HTR-8/SVneo (cell line): Measurements from ENCODE around the gene CLCC1.

Experiments
- DNase-seq: peaks from one replicate; pipeline ENCODE4 v3.0.0; 2011; ENCODE audit warnings: low spot score, mixed read lengths; ENCODE audit not compliant: insufficient read length
- FAIRE-seq: peaks from 2 replicates; lab custom pipeline; 2011; peaks lifted over from hg19 to GRCh38; lab: Jason Lieb, UNC

Gene CLCC1

GRCh38 chr1:108925920-108926319 is 37.4 kb downstream of the CLCC1 start:
- no peak for FAIRE-seq
- DNase-seq, result no peak

GRCh38 chr1:108916788-108917187 is 46.5 kb downstream of the CLCC1 start:
- FAIRE-seq (no peak), DNase-seq (no peak)
